Endometrial microvascular endothelial cells (primary cell): Measurements from ENCODE around the gene ABCB9. TPM values are rescaled to one million over a fixed set of nuclear protein-coding genes. Genes with fewer than 3 reads are reported as not detected.

ENCODE experiments used
- in situ Hi-C: cut with HindIII; loops from 2 replicates; pipeline ENCODE4 v1.10.0; 2017; ENCODE audit warnings: low sequenced_read_pairs, low pct_unique_long_range_greater_than_20kb; ENCODE audit errors: inconsistent ontology term
- total RNA-seq: library from RNA; depleted of rRNA; stranded (reverse); fragments of >200 nt; gene quantifications from one replicate; pipeline ENCODE4 v1.2.3, GENCODE V29; 2015; ENCODE audit errors: inconsistent ontology term

ABCB9 gene
- total RNA-seq, 1 donor from 2014 or later: 8.0 TPM

DNA sequence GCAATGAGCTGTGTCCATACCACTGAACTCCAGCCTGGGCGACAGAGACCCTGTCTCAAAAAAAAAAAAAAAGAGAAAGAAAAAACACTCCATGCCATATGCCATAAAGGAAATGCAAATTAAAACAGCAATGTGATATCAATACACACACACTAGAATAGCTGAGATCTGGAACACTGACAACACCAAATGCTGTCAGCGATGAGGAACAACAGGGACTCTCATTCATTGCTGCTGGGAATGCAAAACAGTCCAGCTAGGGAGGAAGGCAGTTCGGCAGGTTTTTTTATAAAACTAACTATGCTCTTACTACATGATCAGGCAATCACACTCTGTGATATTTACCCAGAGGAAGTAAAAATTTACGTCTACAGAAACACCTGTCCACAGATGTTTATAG lies 3.4 kb upstream of the ABCB9 start:
- in situ Hi-C loops: no loop called here

DNA sequence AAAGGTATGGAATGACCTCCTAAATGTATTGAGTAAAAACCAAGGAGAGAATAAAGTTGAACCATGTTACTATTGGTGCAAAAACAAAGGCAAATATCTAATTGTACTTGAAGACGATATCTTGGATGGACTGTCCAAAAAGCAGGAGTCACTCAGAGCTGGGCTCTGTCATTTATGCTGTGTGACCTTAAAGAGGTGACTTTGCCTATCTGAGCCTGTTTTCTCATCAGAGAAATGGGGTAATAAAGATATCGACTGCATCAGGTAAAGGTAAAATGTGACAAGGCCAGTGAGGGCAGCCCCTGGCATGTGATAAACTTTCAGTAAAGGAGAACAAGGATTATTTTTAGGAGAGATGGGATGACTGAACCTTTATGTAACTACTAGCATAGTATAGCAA lies 1.8 kb upstream of the ABCB9 start:
- in situ Hi-C loops: no loop called here

DNA sequence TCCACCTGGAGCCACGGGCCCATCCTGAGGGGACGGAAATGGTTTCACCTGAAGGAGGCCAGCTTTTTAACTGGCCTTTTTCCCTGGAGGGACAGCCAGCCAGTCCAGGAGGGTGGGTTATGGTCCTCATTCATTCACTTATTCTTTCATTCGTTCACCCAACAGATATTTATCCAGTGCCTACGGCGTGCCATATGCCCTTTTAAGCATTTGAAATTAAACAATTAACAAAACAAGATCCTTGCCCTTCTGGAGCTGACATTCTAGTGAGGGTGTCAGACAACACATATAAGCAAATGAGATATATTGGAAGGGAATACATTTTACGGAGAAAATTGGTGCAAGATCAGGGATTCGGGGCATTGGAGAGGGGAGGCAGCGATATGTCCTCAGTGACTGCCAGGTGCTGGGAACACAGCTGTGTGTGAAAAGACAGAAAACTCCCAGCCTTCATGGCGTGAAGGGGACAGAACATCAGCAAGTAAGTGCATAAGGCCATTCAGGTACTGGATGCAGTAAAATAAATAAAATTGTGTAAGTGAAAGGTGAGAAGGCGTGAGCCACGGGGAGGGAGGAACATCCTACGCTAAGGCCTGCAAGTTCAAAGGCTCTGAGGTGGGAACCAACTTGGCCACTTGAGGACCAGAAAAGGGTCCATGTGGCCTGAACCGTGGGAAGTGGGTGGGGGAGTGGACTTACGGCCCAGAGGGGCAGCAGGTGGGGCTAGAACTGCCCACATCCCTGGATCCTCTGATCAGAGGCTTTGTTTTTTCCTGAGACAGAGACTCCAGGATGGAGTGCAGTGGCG lies 684 bp upstream of the ABCB9 start:
- in situ Hi-C loops: no loop called here

DNA sequence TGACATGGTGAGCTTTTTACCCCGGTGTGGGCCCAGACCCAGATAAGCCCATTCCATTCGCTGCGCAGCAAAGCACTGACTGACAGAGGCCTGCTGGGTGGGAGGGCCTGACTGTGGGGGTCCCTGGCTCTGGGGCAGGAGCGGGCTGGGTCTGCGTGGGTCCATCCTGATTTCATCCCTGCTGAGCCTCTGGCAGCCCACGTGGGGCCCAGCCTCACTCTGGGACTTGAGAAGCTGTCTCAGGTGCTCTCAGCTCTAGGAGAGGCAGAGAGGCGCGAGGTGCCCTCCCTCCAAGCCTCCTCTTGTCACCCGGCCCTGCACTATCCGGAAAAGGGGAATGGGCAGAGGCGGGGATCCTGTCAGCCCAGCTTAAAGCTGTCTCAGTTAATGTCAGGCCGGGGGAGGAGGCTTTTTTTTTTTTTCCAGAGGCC lies 927 bp downstream of the ABCB9 start:
- in situ Hi-C loops: no loop called here

DNA sequence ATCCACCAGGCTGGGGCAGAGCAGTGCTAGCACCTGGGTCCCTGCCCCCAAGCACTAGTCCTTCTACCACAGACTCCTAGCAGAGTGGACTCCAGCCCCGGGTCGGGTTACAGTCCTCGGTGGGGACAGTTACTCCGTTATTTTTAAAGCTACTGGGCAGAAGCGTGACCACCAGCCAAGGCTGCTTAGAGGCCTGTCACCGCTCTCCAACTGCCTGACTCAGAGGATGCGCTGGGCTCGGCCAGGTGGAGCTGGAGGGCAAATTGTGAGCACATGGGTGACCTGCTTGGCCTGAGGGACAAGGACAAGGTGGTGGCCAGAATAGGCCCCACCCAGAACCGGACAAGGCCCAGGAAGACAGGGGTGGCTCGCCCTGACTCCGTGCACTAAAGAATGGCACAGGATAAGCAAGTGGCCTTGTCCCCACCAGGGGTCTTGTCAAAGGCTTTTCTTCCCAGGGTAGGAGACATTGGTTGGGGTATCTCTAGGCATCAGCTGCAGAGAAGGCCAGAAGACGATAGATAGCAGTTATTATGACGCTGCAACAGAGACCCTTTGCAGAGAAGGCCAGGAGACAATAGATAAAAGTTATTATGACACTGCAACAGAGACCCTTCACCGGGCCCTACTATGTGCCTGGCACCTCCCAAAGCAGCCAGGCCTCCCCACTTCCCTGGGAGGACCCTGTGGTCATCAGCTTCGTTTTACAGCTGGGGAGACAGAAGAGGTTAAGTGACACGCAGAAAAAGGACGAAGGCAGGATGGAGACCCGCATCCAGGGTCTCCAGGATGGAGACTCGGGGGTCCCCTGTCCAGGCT lies 1.6 kb downstream of the ABCB9 start:
- in situ Hi-C loops: no loop called here

DNA sequence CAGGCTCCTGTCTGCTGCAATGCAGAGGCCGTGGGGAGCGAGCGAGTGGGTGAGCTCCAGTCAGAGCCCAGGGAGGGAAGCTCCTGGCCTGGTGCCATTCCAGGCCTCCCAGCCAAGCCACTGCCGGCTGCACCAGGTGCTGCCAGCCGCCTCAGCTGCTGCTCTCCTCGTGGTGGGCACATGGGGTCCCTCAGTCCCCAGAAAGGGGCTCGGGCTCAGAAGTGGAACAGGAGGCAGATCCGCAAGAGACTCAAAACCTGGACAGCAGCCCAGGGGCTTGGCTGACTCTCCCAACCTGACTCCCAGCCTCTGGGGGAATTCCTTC lies 2.4 kb downstream of the ABCB9 start:
- in situ Hi-C loops: no loop called here

DNA sequence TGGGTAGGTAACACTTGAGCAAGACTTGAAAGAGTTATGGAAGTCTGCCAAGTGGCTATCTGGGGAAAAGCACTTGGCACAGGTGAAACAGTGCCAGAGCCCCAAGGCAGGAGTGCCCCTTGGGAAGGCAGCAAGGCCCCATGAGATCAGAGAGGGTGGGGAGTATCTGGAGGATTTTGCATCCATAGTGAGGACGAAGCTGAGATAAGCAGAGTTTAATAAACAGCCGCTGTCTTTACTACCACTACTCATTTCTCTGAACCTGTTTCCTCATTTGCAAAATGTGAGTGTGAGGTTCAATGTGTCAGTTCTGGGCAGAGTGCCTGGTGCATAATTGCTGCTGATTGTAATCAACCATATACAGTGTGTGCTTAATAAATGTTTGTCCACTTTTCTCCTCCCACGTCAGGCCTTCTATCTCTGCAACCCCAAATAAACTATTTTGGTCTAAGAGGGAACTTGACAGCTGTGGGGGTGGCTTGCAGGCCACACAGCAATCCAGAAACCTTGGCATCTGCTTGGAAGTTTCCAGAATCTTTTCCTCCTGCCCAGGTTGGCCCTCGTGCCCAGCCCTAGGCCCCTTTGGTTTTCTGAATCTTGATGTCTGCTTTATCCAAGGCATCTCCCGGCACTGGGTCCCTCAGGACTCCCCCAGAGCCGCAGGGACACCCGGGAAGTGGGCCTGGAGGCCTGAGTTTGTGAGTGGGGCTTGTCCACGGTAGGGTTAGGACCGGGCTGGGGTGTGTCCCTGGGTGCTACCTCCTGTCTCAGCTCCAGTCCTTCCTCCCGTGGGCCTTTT lies 4.5 kb downstream of the ABCB9 start:
- in situ Hi-C loops: no loop called here

DNA sequence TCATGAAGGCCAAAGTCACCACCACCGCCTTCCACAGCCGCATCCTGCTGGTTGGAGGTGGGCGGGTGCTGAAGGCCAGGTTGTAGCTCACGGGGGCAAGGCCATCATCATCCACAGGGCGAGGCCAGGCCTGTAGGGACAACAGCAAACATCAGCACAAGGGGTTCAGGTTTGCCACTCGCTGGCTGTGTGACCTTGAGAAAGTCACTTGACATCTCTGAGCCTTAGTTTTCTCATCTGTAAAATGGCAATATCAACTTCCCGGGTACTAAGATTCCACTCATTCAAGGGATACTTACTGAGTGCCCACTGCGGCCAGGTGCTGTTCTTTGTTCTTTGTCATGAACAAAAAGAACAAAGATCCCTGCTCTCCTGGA lies 6.1 kb downstream of the ABCB9 start:
- in situ Hi-C loops: no loop called here

DNA sequence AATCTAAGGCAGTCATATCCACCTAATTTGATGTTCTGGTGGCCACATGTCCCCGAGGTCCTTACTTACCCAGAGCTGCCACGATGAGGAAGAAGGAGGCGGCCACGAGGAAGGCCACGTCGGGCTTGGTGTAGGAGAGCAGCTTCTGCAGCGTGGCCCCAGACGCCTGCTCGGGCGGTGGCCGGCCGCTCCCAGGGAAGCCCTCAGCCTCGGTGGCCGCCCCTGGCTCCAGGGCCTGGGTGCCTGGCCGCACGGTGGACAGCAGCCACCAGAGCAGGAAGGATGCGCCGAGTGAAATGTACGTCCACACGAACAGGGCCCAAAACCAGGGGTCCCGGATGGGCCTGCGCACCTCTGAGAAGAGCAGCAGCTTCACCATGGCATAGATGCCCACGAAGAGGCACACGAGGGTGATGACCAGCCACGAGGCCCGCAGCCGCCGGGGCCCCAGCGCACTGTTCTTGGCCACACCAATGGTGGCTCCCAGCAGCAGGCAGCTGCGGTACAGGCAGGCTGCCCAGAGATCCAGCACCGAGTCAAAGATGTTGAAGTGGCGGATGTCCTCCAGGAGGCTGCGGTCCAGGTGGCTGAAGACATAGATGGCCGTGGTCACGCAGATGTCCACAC lies 6.6 kb downstream of the ABCB9 start:
- in situ Hi-C loops: no loop called here

DNA sequence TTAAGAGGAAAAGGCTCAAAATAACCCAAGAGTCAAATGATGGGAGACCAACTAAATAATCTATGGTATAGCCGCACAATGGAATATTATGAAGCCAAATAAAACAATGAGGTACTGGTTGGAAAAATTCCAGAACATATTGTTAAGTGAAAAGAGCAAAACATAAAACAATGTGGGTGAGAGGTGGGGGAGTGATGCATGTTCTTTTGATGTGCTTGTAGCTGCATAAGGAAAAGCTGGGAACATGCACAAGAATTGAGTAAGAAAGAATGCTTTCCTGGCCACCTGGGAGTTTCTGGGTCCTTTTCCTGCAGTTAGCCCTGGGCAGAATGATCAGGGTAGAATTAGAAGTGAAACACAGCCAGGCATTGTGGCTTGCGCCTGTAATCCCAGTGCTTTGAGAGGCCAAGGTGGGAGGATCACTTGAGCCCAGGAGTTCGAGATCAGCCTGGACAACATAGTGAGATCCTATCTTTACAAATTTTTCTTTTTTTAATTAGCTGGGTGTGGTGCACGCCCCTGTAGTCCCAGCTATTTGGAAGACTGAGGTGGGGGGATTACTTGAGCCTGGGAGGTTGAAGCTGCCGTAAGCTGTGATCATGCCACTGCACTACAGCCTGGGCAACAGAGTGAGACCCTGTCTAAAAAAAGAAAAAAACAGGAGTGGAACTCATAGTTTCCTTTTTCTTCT lies 7.9 kb downstream of the ABCB9 start:
- in situ Hi-C loops: no loop called here

DNA sequence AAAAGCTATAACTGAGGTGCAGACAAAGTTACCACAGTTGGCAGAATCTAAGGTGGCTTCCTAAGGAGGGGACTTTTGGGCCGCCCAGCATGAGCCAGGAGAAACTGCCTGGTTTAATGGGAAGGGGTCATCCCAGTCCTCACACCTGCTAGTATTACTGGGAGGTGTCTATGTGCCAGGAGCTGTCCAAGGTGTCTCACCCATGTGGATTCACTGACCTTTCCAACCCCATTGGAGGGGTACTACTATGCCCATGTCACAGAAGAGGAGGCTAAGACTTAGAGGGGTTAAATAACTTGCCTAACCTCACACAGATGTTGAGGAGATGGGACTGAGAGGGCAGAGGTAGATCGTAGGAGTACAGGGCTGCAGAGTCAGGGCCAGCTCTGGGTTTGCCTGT lies 10.2 kb downstream of the ABCB9 start:
- in situ Hi-C loops: no loop called here

DNA sequence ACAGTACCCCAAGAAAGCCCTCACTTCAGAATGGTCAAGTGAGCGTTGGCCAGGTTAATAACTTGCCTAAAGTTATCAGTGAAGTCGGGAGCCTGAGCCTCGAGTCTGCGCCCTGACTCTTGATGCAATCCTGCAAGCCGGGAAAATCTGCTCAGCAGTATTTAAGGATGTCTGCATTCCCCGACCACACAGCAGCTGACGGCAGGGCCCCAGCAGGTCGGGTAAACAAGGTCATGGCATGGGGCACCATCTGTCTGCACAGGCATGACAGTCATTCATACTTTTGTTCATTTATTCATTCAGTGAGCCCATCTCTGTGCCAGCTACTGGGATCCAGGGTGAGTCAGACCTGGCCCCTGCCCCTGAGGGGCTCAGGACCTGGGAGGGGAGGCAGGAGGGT lies 11.1 kb downstream of the ABCB9 start:
- in situ Hi-C loops: no loop called here

DNA sequence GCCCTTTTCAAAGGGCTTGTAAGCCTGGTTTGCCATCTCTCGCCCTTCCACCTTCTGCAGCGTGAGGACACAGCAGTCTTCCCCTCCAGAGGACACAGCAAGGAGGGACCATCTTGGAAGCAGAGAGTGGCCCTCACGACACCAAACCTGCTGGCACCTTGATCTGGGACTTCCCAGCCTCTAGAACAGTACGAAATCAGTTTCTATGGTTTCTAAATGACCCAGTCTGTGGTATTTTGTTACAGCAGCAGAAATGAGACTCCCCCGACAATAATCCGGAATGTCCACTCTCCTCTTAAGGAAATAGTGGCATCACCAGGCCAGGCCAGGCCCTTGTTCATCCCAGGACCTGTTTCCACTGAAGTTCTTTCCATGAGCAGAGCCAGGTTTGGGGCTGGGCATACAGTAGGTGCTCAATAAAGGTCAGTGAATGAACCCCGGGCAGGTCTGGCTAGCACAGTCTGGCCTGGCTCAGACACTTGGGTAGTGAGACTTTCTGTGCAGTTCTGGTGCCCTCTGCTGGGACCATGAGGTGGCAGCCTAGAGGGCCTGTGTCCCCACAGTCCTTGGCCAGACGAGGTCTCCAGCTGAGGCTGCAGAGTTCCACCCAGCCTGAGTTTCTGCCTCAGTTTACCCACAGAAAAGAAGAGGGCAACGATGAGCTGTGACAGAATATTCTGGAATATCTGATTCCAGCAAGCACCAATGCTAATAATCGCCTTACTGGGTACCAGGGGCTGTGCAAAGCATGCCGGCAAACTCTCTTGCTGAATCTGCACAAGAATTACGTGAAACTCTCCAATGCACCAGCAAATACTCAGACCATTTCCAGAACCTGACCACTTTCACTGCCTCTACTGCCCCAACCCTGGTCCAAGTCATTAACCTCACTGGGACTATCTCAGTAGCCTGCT lies 14.0 kb downstream of the ABCB9 start:
- in situ Hi-C loops: no loop called here

DNA sequence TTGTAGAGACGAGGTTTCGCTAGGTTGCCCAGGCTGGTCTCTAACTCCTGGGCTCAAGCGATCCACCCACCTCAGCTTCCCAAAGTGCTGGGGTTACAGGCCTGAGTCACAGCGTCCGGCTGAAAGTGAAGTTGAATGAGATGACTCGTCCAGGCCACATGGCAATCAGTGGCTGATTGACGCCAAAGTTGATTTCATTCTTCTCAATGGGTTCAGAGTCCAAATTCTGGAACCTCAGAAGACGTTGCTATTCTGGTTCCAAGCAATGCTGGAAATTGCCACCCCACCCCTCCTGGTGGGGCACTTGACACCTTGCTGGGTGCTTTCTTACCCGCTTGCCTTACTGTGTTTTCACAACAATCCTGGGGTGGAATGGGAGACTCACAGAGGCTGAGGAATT lies 14.9 kb downstream of the ABCB9 start:
- in situ Hi-C loops: no loop called here

DNA sequence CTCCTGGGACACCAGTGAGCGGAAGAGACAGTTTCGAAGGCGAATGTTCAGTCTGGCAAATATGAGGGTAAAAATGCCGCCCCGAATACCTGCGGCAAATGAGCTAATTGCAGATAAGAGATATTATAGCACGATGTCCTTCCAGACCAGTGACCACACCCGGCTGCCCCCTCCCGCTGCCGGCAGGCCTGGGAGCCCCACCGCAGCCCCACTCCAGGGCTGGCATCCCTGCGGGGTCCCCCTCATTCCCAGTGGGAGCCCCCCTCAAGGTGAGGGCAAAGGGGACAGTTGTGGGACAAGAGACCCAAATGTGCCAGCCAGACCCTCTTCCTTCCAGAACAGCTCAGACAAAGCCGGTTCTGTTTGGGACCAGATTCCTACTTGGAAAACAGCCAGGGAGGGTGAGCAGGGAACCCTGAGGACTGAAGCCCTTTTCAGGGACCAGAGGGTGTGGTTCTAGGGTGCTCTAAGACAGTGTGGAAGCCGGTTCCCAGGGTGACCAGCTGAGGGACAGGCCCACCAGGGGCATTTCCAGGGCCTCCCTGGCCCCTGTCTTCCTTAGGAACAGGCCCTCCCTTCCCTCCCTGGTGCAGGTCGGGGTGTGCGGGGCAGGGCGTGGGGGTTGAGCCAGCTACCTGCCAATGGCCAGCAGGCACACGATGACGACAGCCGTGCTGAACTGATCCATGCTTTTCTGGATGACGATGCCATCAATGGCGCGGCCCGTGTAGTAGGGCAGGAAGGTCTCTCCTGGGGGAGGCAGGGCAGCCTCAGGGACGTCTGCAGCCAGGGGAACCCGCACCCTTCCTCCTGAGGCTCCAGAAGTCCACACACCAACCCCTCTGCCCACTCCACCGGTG lies 16.2 kb downstream of the ABCB9 start:
- in situ Hi-C loops: no loop called here

DNA sequence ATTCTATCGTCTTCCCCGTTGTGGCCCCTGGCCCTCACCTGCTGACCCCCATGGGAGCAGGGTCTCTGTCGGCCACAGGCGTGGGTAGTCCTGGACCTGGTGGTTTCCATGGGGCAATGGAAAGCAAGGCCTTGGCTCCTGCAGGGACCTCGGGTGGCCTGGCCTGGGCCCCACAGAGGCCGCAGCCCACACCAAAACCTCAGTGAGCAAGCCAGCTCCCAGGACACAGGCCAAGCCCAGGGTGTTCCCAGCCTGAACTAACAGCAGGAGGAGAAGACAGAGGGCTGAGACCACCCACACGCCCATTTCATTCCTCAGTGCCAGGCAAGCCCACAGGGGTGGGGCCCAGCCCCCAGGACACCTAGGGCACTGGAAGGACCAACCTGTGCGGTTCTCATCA lies 16.9 kb downstream of the ABCB9 start:
- in situ Hi-C loops: no loop called here

DNA sequence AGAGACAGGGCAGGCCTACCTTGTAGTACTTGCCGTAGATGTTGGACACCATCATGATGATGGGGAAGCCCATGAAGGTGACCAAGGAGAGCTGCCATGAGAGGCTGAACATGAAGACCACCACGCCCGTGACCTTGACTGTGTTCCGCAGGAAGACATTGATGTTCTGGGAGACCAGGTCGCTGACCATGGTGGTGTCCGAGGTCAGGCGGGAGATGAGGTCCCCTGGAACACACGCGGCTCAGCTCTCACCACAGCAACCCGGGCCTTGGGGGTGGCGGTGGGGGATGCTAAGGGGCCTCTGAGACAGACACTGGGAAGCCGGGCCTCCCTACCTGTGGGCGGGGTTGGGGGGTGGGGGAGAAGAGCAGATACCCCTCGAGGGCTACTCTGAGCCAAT lies 17.7 kb downstream of the ABCB9 start:
- in situ Hi-C loops: no loop called here
